Mesenchymal stem cell (in vitro differentiated cells and primary cell): Measurements from ENCODE around the gene ZBTB48.
A peak's percentile ranks its signal among the peaks of the same experiment; 100 is the strongest.

Experiments
- DNase-seq: peaks from one replicate; pipeline ENCODE4 v3.0.0-alpha.2; 2013
- H2AFZ ChIP-seq: one replicate; pipeline ENCODE4 v1.6.1; 2013; ENCODE audit warnings: low read depth, mild to moderate bottlenecking, control low read depth, inconsistent platforms, low read length, moderate library complexity
- H2AK5ac ChIP-seq: 2 replicates; pipeline ENCODE4 v1.6.1; 2013; ENCODE audit warnings: low read length, moderate library complexity, mild to moderate bottlenecking, inconsistent platforms; ENCODE audit not compliant: severe bottlenecking
- H2BK120ac ChIP-seq: one replicate; pipeline ENCODE4 v1.6.1; 2013; ENCODE audit warnings: low read depth, mild to moderate bottlenecking, inconsistent platforms, low read length, moderate library complexity
- H2BK12ac ChIP-seq, 2 experiments: one replicate each; pipeline ENCODE4 v1.6.1; 2013; ENCODE audit warnings: inconsistent platforms in 2 of 2, low read length in 2 of 2, mild to moderate bottlenecking in 2 of 2, moderate library complexity in 2 of 2, control low read depth in 1 of 2
- H2BK15ac ChIP-seq: one replicate; pipeline ENCODE4 v1.6.1; 2013; ENCODE audit warnings: mild to moderate bottlenecking, low read depth, inconsistent platforms; ENCODE audit not compliant: poor library complexity, severe bottlenecking
- H2BK5ac ChIP-seq: 2 replicates; pipeline ENCODE4 v1.6.1; 2013; ENCODE audit warnings: low read depth, mild to moderate bottlenecking, low read length, control low read depth, inconsistent platforms; ENCODE audit not compliant: poor library complexity, severe bottlenecking
- H3K14ac ChIP-seq, 2 experiments: one replicate each; pipeline ENCODE4 v1.6.1; 2013; ENCODE audit warnings: inconsistent platforms in 2 of 2, low read length in 2 of 2, control low read depth in 1 of 2, mild to moderate bottlenecking in 1 of 2, moderate library complexity in 1 of 2
- H3K18ac ChIP-seq, 2 experiments: one replicate each; pipeline ENCODE4 v1.6.1; 2013; ENCODE audit warnings: inconsistent platforms in 2 of 2, low read length in 2 of 2, control low read depth in 1 of 2, low read depth in 1 of 2, mild to moderate bottlenecking in 1 of 2
- H3K23ac ChIP-seq, 2 experiments: one replicate each; pipeline ENCODE4 v1.6.1; 2013; ENCODE audit warnings: inconsistent platforms in 2 of 2, low read length in 2 of 2, mild to moderate bottlenecking in 2 of 2, moderate library complexity in 2 of 2, control low read depth in 1 of 2
- H3K27ac ChIP-seq: 2 replicates; pipeline ENCODE4 v1.5.1; 2013; ENCODE audit warnings: mild to moderate bottlenecking, moderate library complexity, low read length, control low read depth, inconsistent platforms; ENCODE audit not compliant: poor library complexity, severe bottlenecking
- H3K27me3 ChIP-seq, 2 experiments: 2 replicates each; pipeline versions ENCODE4 v1.6.1 to v1.7.0; 2013; ENCODE audit warnings: low read length in 2 of 2, mild to moderate bottlenecking in 2 of 2, moderate library complexity in 2 of 2, control low read depth in 1 of 2, inconsistent platforms in 1 of 2; ENCODE audit not compliant: control insufficient read depth in 1 of 2, insufficient read depth in 1 of 2
- H3K36me3 ChIP-seq, 2 experiments: 2 replicates each; pipeline versions ENCODE4 v1.6.1 to v1.7.0; 2013; ENCODE audit warnings: low read length in 2 of 2, control low read depth in 1 of 2, inconsistent platforms in 1 of 2, low read depth in 1 of 2, mild to moderate bottlenecking in 1 of 2; ENCODE audit not compliant: insufficient read depth in 2 of 2, control insufficient read depth in 1 of 2
- H3K4ac ChIP-seq, 2 experiments: one replicate each; pipeline ENCODE4 v1.6.1; 2013; ENCODE audit warnings: inconsistent platforms in 2 of 2, low read length in 2 of 2, mild to moderate bottlenecking in 2 of 2, moderate library complexity in 2 of 2, control low read depth in 1 of 2, low read depth in 1 of 2
- H3K4me1 ChIP-seq: 2 replicates; pipeline ENCODE4 v1.6.1; 2013; ENCODE audit warnings: low read depth, low read length, control low read depth; ENCODE audit not compliant: control insufficient read depth, insufficient read depth
- H3K4me2 ChIP-seq: 2 replicates; pipeline ENCODE4 v1.6.1; 2013; ENCODE audit warnings: low read length, mild to moderate bottlenecking, inconsistent platforms; ENCODE audit not compliant: poor library complexity, severe bottlenecking
- H3K4me3 ChIP-seq, 2 experiments: 2 replicates each; pipeline versions ENCODE4 v1.5.1 to v1.7.0; 2013; ENCODE audit warnings: low read length in 2 of 2, mild to moderate bottlenecking in 2 of 2, control low read depth in 1 of 2, low read depth in 1 of 2; ENCODE audit not compliant: insufficient read depth in 1 of 2
- H3K79me1 ChIP-seq: replicated peaks from 2 replicates; pipeline ENCODE4 v1.6.1; 2013; ENCODE audit warnings: mild to moderate bottlenecking, control low read depth, low read length, inconsistent platforms; ENCODE audit not compliant: poor library complexity, severe bottlenecking
- H3K9ac ChIP-seq: 2 replicates; pipeline ENCODE4 v1.7.0; 2013; ENCODE audit warnings: mild to moderate bottlenecking, low read length, moderate library complexity
- H3K9me3 ChIP-seq: 2 replicates; pipeline ENCODE4 v1.7.0; 2013; ENCODE audit warnings: mild to moderate bottlenecking, low read length; ENCODE audit not compliant: control insufficient read depth
- H4K8ac ChIP-seq: one replicate; pipeline ENCODE4 v1.6.1; 2013; ENCODE audit warnings: inconsistent platforms, mild to moderate bottlenecking, low read length, moderate library complexity
- H4K91ac ChIP-seq: one replicate; pipeline ENCODE4 v1.6.1; 2013; ENCODE audit warnings: mild to moderate bottlenecking, low read length, inconsistent platforms
- WGBS: methylation state at CpG from one replicate; pipeline ENCODE4 v1.1.7; 2013; ENCODE audit warnings: mixed read lengths; 5-methylcytosine and 5-hydroxymethylcytosine counted together

The ZBTB48 gene

GRCh38 chr1:6535214-6535613 lies 44.6 kb upstream of the ZBTB48 start:
- no peak overlapping the region for H3K4me2 ChIP-seq
- no peak overlapping the region for H2AK5ac ChIP-seq
- H3K27me3 ChIP-seq, result no peaks in the 10 kb centered on the region
- H2BK12ac ChIP-seq, result no peak overlapping the region
- no peak overlapping the region for H3K23ac ChIP-seq
- H3K4me1 ChIP-seq, result peaks cover 3% of the 10 kb centered on the region
- H2AFZ ChIP-seq, result no peak overlapping the region
- no peak overlapping the region for H2BK5ac ChIP-seq
- H2BK15ac ChIP-seq, result no peak overlapping the region
- H3K18ac ChIP-seq, result no peak overlapping the region
- H3K79me1 ChIP-seq, result peaks cover 14% of the 10 kb centered on the region
- H4K8ac ChIP-seq, result no peak overlapping the region
- no peaks in the 10 kb centered on the region for H3K9me3 ChIP-seq
- H3K36me3 ChIP-seq, result peaks cover 37 to 61% of the 10 kb centered on the region in 2 experiments
- no peak overlapping the region for H3K27ac ChIP-seq
- DNase-seq, result peak; percentile 23
- no peak overlapping the region for H3K14ac ChIP-seq
- H4K91ac ChIP-seq, result no peak overlapping the region
- H3K9ac ChIP-seq, result no peak overlapping the region
- no peak overlapping the region for H3K4ac ChIP-seq
- H3K4me3 ChIP-seq, result no peak overlapping the region
- H2BK120ac ChIP-seq, result no peak overlapping the region
- WGBS, result 100% methylated on average over 4 of the region's 4 CpGs

DNA sequence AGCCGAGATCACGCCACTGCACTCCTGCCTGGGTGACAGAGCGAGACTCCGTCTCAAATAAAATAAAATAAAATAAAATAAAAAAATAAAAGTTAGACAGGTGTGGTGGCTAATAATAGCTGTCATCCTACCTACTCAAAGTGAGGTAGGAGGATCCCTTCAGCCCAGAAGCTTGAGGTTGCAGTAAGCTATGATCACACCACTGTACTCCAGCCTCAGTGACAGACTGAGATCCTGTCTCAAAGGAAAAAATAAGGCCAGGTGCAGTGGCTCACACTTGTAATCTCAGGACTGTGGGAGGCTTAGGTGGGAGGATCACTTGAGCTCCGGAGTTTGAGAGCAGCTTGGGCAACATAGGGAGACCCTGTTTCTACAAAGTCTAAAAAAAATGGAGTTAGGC lies 43.5 kb upstream of the ZBTB48 start:
- H3K36me3 ChIP-seq, result peaks cover 38 to 62% of the 10 kb centered on the region in 2 experiments
- no peak overlapping the region for H2BK5ac ChIP-seq
- no peak overlapping the region for H3K4me3 ChIP-seq
- H3K4me1 ChIP-seq, result peaks cover 3% of the 10 kb centered on the region
- no peaks in the 10 kb centered on the region for H3K9me3 ChIP-seq
- H3K27me3 ChIP-seq, result no peaks in the 10 kb centered on the region
- H2BK120ac ChIP-seq, result no peak overlapping the region
- no peak overlapping the region for H2BK15ac ChIP-seq
- H3K23ac ChIP-seq, result no peak overlapping the region
- no peak overlapping the region for H4K8ac ChIP-seq
- DNase-seq, result no peak
- no peak overlapping the region for H3K4me2 ChIP-seq
- H3K4ac ChIP-seq, result no peak overlapping the region
- no peak overlapping the region for H2AFZ ChIP-seq
- no peak overlapping the region for H2AK5ac ChIP-seq
- H3K18ac ChIP-seq, result no peak overlapping the region
- H3K9ac ChIP-seq, result no peak overlapping the region
- H4K91ac ChIP-seq, result no peak overlapping the region
- WGBS, result no CpG with 5 or more reads among the region's 5 CpGs
- H2BK12ac ChIP-seq, result no peak overlapping the region
- H3K14ac ChIP-seq, result no peak overlapping the region
- peaks cover 18% of the 10 kb centered on the region for H3K79me1 ChIP-seq
- H3K27ac ChIP-seq, result no peak overlapping the region

- H3K4ac ChIP-seq, result no peak overlapping the region
- no peak overlapping the region for H2BK15ac ChIP-seq
- H2AFZ ChIP-seq, result no peak overlapping the region
- no peak overlapping the region for H3K4me2 ChIP-seq
- H4K91ac ChIP-seq, result no peak overlapping the region
- H4K8ac ChIP-seq, result no peak overlapping the region
- peak overlapping the region; percentile 47 for H3K27ac ChIP-seq
- peaks cover 37 to 52% of the 10 kb centered on the region in 2 experiments for H3K36me3 ChIP-seq
- no peak overlapping the region for H3K14ac ChIP-seq
- H3K4me1 ChIP-seq, result peaks cover 3% of the 10 kb centered on the region
- peak; percentile 84 for DNase-seq
- H2AK5ac ChIP-seq, result no peak overlapping the region
- H3K79me1 ChIP-seq, result peaks cover 22% of the 10 kb centered on the region
- H3K23ac ChIP-seq, result no peak overlapping the region
- no peaks in the 10 kb centered on the region for H3K9me3 ChIP-seq
- H3K18ac ChIP-seq, result no peak overlapping the region
- H2BK120ac ChIP-seq, result no peak overlapping the region
- no peak overlapping the region for H3K4me3 ChIP-seq
- WGBS, result 20% methylated on average over 1 of the region's 3 CpGs
- no peak overlapping the region for H3K9ac ChIP-seq
- H3K27me3 ChIP-seq, result no peaks in the 10 kb centered on the region
- H2BK12ac ChIP-seq, result no peak overlapping the region
- no peak overlapping the region for H2BK5ac ChIP-seq
These were observed 40.8 kb upstream of the ZBTB48 start for GRCh38 chr1:6538956-6539355.

DNA sequence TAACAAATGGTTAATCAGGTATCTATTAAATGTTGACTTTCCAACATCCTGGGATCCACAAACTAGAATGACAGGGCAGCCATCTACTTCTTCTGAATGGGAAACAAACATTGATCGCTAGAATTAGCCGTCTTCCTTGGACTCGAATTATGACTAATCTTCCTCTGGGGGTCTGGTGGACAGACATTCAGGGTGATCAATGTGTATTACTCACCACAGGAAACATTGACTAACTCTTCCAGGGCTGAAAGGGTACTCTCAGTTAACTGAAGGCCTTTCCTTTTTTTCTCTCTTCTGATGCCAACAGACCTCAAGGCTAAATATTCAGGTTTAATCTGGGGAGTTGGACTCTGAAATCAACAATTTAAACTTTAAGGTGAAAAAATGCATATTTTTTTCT lies 35.0 kb upstream of the ZBTB48 start:
- Histone ChIP-seq H3K18ac (no peak overlapping the region), H3K79me1 (peaks cover 29% of the 10 kb centered on the region), H2AK5ac (no peak overlapping the region), H3K27me3 (no peaks in the 10 kb centered on the region), H3K14ac (no peak overlapping the region), H4K91ac (no peak overlapping the region), H2AFZ (no peak overlapping the region), H2BK15ac (no peak overlapping the region), H3K4ac (no peak overlapping the region), H3K4me3 (peak overlapping the region in 1 of 2 experiments; percentile 15), H3K4me2 (no peak overlapping the region), H2BK12ac (no peak overlapping the region), H3K4me1 (peaks cover 3% of the 10 kb centered on the region), H3K27ac (no peak overlapping the region), H3K36me3 (peaks cover 61 to 81% of the 10 kb centered on the region in 2 experiments), H3K23ac (no peak overlapping the region), H3K9me3 (no peaks in the 10 kb centered on the region), H2BK120ac (no peak overlapping the region), H3K9ac (peak overlapping the region; percentile 39), H4K8ac (no peak overlapping the region), H2BK5ac (no peak overlapping the region)
- 0% methylated on average over 3 of the region's 3 CpGs for WGBS
- DNase-seq, result peak; percentile 67
